Measurements from ENCODE around the gene TPST2.

DNA sequence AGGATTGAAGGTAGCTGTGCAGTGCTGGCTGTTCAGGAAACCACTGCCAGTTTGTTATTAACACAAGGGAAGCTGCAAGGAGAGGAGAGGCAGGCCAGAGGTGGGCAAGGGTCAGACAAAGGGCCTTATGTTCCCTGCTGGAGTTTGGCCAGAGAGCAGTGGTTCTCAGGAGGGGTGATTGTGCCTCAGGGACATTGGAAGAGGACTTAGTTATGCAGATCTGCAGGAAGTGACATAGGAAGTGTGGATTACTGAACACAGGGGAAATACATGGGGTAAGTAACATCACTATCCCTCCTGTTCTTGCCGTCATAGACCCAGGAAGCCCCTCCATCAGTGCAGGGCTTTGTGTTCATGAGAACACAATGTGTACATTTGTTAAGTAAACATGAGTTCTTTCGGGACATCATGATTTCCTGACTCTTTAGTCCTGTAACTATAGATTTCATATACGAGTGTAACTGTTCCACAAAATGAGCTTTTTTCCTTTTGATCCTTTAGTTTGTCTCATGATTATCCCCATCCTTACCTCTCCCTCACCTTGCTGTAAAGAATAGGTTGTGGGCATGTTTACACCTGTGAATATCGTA, 100.4 kb downstream of the TPST2 start:
- TF ChIP-seq, protein P1, sequence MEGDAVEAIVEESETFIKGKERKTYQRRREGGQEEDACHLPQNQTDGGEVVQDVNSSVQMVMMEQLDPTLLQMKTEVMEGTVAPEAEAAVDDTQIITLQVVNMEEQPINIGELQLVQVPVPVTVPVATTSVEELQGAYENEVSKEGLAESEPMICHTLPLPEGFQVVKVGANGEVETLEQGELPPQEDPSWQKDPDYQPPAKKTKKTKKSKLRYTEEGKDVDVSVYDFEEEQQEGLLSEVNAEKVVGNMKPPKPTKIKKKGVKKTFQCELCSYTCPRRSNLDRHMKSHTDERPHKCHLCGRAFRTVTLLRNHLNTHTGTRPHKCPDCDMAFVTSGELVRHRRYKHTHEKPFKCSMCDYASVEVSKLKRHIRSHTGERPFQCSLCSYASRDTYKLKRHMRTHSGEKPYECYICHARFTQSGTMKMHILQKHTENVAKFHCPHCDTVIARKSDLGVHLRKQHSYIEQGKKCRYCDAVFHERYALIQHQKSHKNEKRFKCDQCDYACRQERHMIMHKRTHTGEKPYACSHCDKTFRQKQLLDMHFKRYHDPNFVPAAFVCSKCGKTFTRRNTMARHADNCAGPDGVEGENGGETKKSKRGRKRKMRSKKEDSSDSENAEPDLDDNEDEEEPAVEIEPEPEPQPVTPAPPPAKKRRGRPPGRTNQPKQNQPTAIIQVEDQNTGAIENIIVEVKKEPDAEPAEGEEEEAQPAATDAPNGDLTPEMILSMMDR (IDR thresholded peaks at IDR 0.05; ENCODE audit: low read depth, low read length), result no peak
- TF ChIP-seq EZH2phosphoT487 (IDR thresholded peaks at IDR 0.05; ENCODE audit: low read depth), result no peak
